ENCODE data around the gene TNRC6A. TPM values are rescaled to one million over a fixed set of nuclear protein-coding genes. Genes with fewer than 3 reads are reported as not detected.

The TNRC6A gene
- total RNA-seq = 10 to 100 TPM; 39.3 to 47.0 TPM

GRCh38 chr16:24729243-24729950, at the start of gene TNRC6A:
Gene TNRC6A (plus strand): TSS chr16:24729651. CDS start chr16:24729842, 191 bp downstream.

GRCh38 chr16:24845726-24846547, 116.5 kb downstream of the TNRC6A start, which contains the start of gene SLC5A11:
Gene SLC5A11 (plus strand): TSS chr16:24845963. CDS start chr16:24858644, 12,681 bp downstream.

Other genes with a start within 250 kb of the TNRC6A start
- 10 to 100 TPM; 60.7 to 62.7 TPM for gene RBBP6, start 190.1 kb upstream of the TNRC6A start, total RNA-seq
- not detected for gene SLC5A11, start 116.3 kb downstream of the TNRC6A start, total RNA-seq

Data from activated naive CD4-positive, alpha-beta T cell treated with anti-CD3 and anti-CD28 coated beads, Interleukin-2, amount 10 ng/mL, durations not matched to agents 5 hours and 36 hours (primary cell).